B cell (primary cell): Measurements from ENCODE around the gene ST6GAL1. TPM values are rescaled to one million over a fixed set of nuclear protein-coding genes. Genes with fewer than 3 reads are reported as not detected.

Experiments
- ATAC-seq: fragments of 200-7000 bp; cut with Tn5 transposase; one replicate; pipeline ENCODE4 v1.10.0; 2021; ENCODE audit warnings: low read depth, mild to moderate bottlenecking, moderate number of reproducible peaks, moderate library complexity
- CTCF ChIA-PET: fragments of 350-600 bp; sonication (Branson Sonifier 250); formaldehyde crosslinking; loops from one replicate; lab custom pipeline; 2021; ENCODE audit warnings: antibody characterized with exemption, inconsistent platforms; lab: Charles Lee
- POLR2A ChIA-PET: fragments of 350-600 bp; sonication (Branson Sonifier 250); formaldehyde crosslinking; loops from one replicate; lab custom pipeline; 2021; ENCODE audit warnings: antibody characterized with exemption; lab: Charles Lee
- DNase-seq: peaks from one replicate; pipeline ENCODE4 v3.0.0; 2013
- H2AFZ ChIP-seq: 2 replicates; pipeline ENCODE4 v1.6.1; 2012; ENCODE audit warnings: mild to moderate bottlenecking, low read depth, low read length; ENCODE audit not compliant: insufficient read depth, poor library complexity, severe bottlenecking
- H3K27ac ChIP-seq, 2 donors: 1 replicate in 1 of 2; 2 replicates in 1 of 2; pipeline ENCODE4 v1.5.1; 2012 to 2013; ENCODE audit warnings: low read length in 2 of 2, mild to moderate bottlenecking in 2 of 2, moderate library complexity in 1 of 2
- H3K27me3 ChIP-seq, 4 experiments: fragments of 200-600 bp in 1 of 4; sonication (generic) in 1 of 4; replicated peaks in 1 of 4; 1 replicate in 2 of 4; 2 replicates in 2 of 4; pipeline versions ENCODE4 v1.6.1 to v1.7.0; 2013 to 2016; ENCODE audit warnings: low read length in 3 of 4, mild to moderate bottlenecking in 2 of 4, mixed read lengths in 1 of 4, moderate library complexity in 1 of 4; ENCODE audit not compliant: insufficient read depth in 4 of 4, control insufficient read depth in 3 of 4; ENCODE audit errors: control extremely low read depth in 1 of 4
- H3K36me3 ChIP-seq, 2 experiments: replicated peaks in 1 of 2; 1 replicate in 1 of 2; 2 replicates in 1 of 2; pipeline versions ENCODE4 v1.6.1 to v1.7.1; 2013; ENCODE audit warnings: low read length in 1 of 2; ENCODE audit not compliant: insufficient read depth in 2 of 2, control insufficient read depth in 1 of 2; ENCODE audit errors: control extremely low read depth in 1 of 2, extremely low read depth in 1 of 2
- H3K4me1 ChIP-seq, 2 donors: fragments of 200-600 bp in 1 of 2; sonication (generic) in 1 of 2; 1 replicate in 1 of 2; 2 replicates in 1 of 2; pipeline versions ENCODE4 v1.5.1 to v1.6.1; 2013 to 2017; ENCODE audit warnings: low read length in 2 of 2; ENCODE audit not compliant: control insufficient read depth in 2 of 2, insufficient read depth in 2 of 2
- H3K4me2 ChIP-seq: replicated peaks from 2 replicates; pipeline ENCODE3; 2012; ENCODE audit warnings: mild to moderate bottlenecking, low read depth, low read length; ENCODE audit not compliant: poor library complexity, severe bottlenecking
- H3K4me3 ChIP-seq, 5 experiments: fragments of 200-600 bp in 1 of 5; sonication (generic) in 1 of 5; 1 replicate in 3 of 5; 2 replicates in 2 of 5; pipeline versions ENCODE4 v1.5.1 to v1.7.0; 2011 to 2016; ENCODE audit warnings: low read length in 4 of 5, mild to moderate bottlenecking in 4 of 5, low read depth in 2 of 5, control low read depth in 1 of 5, moderate library complexity in 1 of 5; ENCODE audit not compliant: insufficient read depth in 1 of 5; ENCODE audit errors: control extremely low read depth in 1 of 5, extremely low read depth in 1 of 5
- H3K79me2 ChIP-seq: fragments of 200-600 bp; sonication (generic); one replicate; pipeline ENCODE4 v1.6.0; 2016; ENCODE audit warnings: low read length; ENCODE audit not compliant: control insufficient read depth, insufficient read depth
- H3K9ac ChIP-seq: fragments of 200-600 bp; sonication (generic); 2 replicates; pipeline ENCODE4 v1.6.1; 2017; ENCODE audit warnings: mild to moderate bottlenecking, low read length, moderate library complexity
- H3K9me3 ChIP-seq, 3 donors: one replicate each; pipeline versions ENCODE4 v1.6.1 to v1.7.1; 2013; ENCODE audit warnings: low read length in 2 of 3; ENCODE audit not compliant: control insufficient read depth in 2 of 3, insufficient read depth in 1 of 3; ENCODE audit errors: control extremely low read depth in 1 of 3
- H4K20me1 ChIP-seq: 2 replicates; pipeline ENCODE4 v1.6.0; 2012; ENCODE audit warnings: mild to moderate bottlenecking, low read length; ENCODE audit not compliant: insufficient read depth, control insufficient read depth, poor library complexity, severe bottlenecking
- H3K27ac Mint-ChIP-seq: one replicate; pipeline ENCODE4 v1.8.0; 2021; ENCODE audit warnings: mixed read lengths
- H3K27me3 Mint-ChIP-seq: one replicate; pipeline ENCODE4 v1.8.0; 2021; ENCODE audit warnings: mixed read lengths
- H3K4me1 Mint-ChIP-seq: one replicate; pipeline ENCODE4 v1.8.0; 2021; ENCODE audit warnings: mixed read lengths
- H3K4me3 Mint-ChIP-seq: one replicate; pipeline ENCODE4 v1.8.0; 2021; ENCODE audit warnings: mixed read lengths
- H3K9me3 Mint-ChIP-seq: one replicate; pipeline ENCODE4 v1.8.0; 2022; ENCODE audit warnings: mixed read lengths; ENCODE audit not compliant: insufficient read depth
- CTCF ChIP-seq: fragments of 200-600 bp; IDR thresholded peaks from one replicate; pipeline ENCODE4 v1.8.0; 2022; ENCODE audit warnings: antibody characterized with exemption, mild to moderate bottlenecking
- EZH2 ChIP-seq: IDR thresholded peaks from 2 replicates; pipeline ENCODE4 v1.6.1; 2012; ENCODE audit warnings: borderline replicate concordance, low read depth, mild to moderate bottlenecking, moderate library complexity, low read length; ENCODE audit not compliant: insufficient read depth, poor library complexity, severe bottlenecking
- WGBS: methylation state at CpG from one replicate; pipeline ENCODE4 v1.1.5; 2013; ENCODE audit warnings: missing lambda C conversion rate; ENCODE audit not compliant: insufficient coverage; 5-methylcytosine and 5-hydroxymethylcytosine counted together
- intact Hi-C: fragments of 100-400 bp; cut with micrococcal nuclease; formaldehyde crosslinking; loops from one replicate; pipeline ENCODE4 v1.10.0; 2022
- polyA plus RNA-seq: library from polyadenylated mRNA; depleted of rRNA; stranded (reverse); fragments of >200 nt; gene quantifications from 2 replicates; pipeline ENCODE4 v1.2.3, GENCODE V29; 2012
- total RNA-seq, 2 donors: library from RNA; stranded (reverse); fragments of 120-200 nt in 1 of 2; gene quantifications; 1 replicate in 1 of 2; 2 replicates in 1 of 2; pipeline versions ENCODE4 v1.2.3 to v1.2.4, GENCODE V29; 2013 to 2022

The ST6GAL1 gene
- total and polyA plus RNA-seq, 2 donors (not counting 1 experiment from before 2014, with no cell fraction given), result 174 to 563 TPM

GRCh38 chr3:187049462-187050101, 119.3 kb downstream of the ST6GAL1 start:
- Histone ChIP-seq H3K36me3 (peaks cover 7 to 77% of the 10 kb centered on the region in 2 experiments), H3K27ac (peak overlapping the region; percentile 17 to 82), H3K4me1 (peaks cover 52 to 61% of the 10 kb centered on the region in 2 donors), H3K79me2 (peaks cover 93% of the 10 kb centered on the region), H3K27me3 (no peaks in the 10 kb centered on the region), H3K9ac (no peak overlapping the region), H3K4me3 (no peak overlapping the region), H2AFZ (no peak overlapping the region), H4K20me1 (peaks cover 38% of the 10 kb centered on the region), H3K4me2 (peak overlapping the region; percentile 11), H3K9me3 (peaks cover 0 to 1% (median 1%) of the 10 kb centered on the region in 3 donors)
- ATAC-seq (no peak), DNase-seq (no peak)
- WGBS, result 97% methylated on average over 4 of the region's 5 CpGs
- Mint-ChIP-seq H3K4me3 (no peak overlapping the region), H3K9me3 (peaks cover 2% of the 10 kb centered on the region), H3K27ac (peak overlapping the region; percentile 69), H3K4me1 (peaks cover 84% of the 10 kb centered on the region), H3K27me3 (no peaks in the 10 kb centered on the region)
- ChIA-PET POLR2A (interaction anchor here (0.6 kb wide), 1 partner anchor 235 kb away, joined by 3 read pairs; no protein-coding TSS in a partner anchor), CTCF (no interaction called here)
- TF ChIP-seq CTCF (no peak), EZH2 (no peak)
- intact Hi-C loops, result no loop called here

GRCh38 chr3:187051066-187051465, 120.7 kb downstream of the ST6GAL1 start:
- WGBS, result no CpG with 5 or more reads among the region's 5 CpGs
- Histone ChIP-seq H3K36me3 (peaks cover 5 to 69% of the 10 kb centered on the region in 2 experiments), H2AFZ (no peak overlapping the region), H3K9ac (no peak overlapping the region), H3K9me3 (peaks cover 0 to 3% (median 2%) of the 10 kb centered on the region in 3 donors), H3K79me2 (peaks cover 88% of the 10 kb centered on the region), H3K27me3 (no peaks in the 10 kb centered on the region), H4K20me1 (peaks cover 34% of the 10 kb centered on the region), H3K4me3 (no peak overlapping the region), H3K4me1 (peaks cover 37 to 46% of the 10 kb centered on the region in 2 donors), H3K4me2 (no peak overlapping the region), H3K27ac (peak overlapping the region in 1 of 2 donors; percentile 82)
- Mint-ChIP-seq H3K9me3 (peaks cover 8% of the 10 kb centered on the region), H3K27me3 (no peaks in the 10 kb centered on the region), H3K4me1 (peaks cover 85% of the 10 kb centered on the region), H3K27ac (peak overlapping the region; percentile 69), H3K4me3 (no peak overlapping the region)
- TF ChIP-seq EZH2 (no peak), CTCF (no peak)
- ATAC-seq (no peak), DNase-seq (no peak)
- CTCF ChIA-PET, result interaction anchor here (1.2 kb wide), 1 partner anchor 18 kb away, joined by 4 read pairs; no protein-coding TSS in a partner anchor
- POLR2A ChIA-PET, result no interaction called here
- intact Hi-C loops, result no loop called here
